ENCODE results near the gene MYRF. TPM values are rescaled to one million over a fixed set of nuclear protein-coding genes. Genes with fewer than 3 reads are reported as not detected.

Gene MYRF
- total and polyA plus RNA-seq, 2 of the 4 experiments (the other 2 are of a cell fraction), result 1.6 to 10.7 TPM

GRCh38 chr11:61720597-61720996 lies 31.8 kb upstream of the MYRF start:
- CTCF ChIA-PET, result no interaction called here
- dilution Hi-C loops (cut with HindIII; ENCODE audit: low sequenced_read_pairs, unreplicated experiment), result no loop called here

More at GRCh38 chr11:61720597-61720996, 31.8 kb upstream of the MYRF start:
- Histone ChIP-seq H3K4me2 (ENCODE audit: low read depth, low read length) (no peak overlapping the region), H4K91ac (ENCODE audit: insufficient read depth, low read depth, low read length) (no peak overlapping the region), H4K8ac (ENCODE audit: low read depth in 2 of 2, low read length in 2 of 2) (no peak overlapping the region), H3K27ac (ENCODE audit: insufficient read depth, low read length) (no peak overlapping the region), H3K4ac (ENCODE audit: low read depth, low read length) (no peak overlapping the region), H2AK5ac (ENCODE audit: low read depth, low read length) (no peak overlapping the region), H4K20me1 (ENCODE audit: insufficient read depth, low read length) (no peaks in the 10 kb centered on the region), H4K5ac (ENCODE audit: low read depth, low read length) (no peak overlapping the region), H3K4me3 (ENCODE audit: insufficient read depth, low read depth, low read length) (no peak overlapping the region), H3K9me1 (ENCODE audit: insufficient read depth, low read length) (peaks cover 12% of the 10 kb centered on the region), H3K18ac (ENCODE audit: low read depth, low read length) (no peak overlapping the region), H3K56ac (ENCODE audit: extremely low read depth, insufficient read depth, low read length) (no peak overlapping the region), H3K36me3 (ENCODE audit: control insufficient read depth, insufficient read depth, low read length) (peaks cover 13% of the 10 kb centered on the region; the same call in 1 of the 2 replicates), H2BK15ac (ENCODE audit: low read depth, low read length) (no peak overlapping the region), H2BK120ac (ENCODE audit: low read depth, low read length) (no peak overlapping the region), H2AFZ (replicated peaks; ENCODE audit: low read length, poor library complexity) (no peak overlapping the region), H3K79me1 (ENCODE audit: low read depth in 1 of 2, low read length in 2 of 2) (peaks cover 4 to 18% of the 10 kb centered on the region in 2 experiments; a peak in 2 of 4 replicates), H2BK5ac (ENCODE audit: low read depth, low read length, poor library complexity, severe bottlenecking) (no peak overlapping the region), H3K14ac (replicated peaks; ENCODE audit: low read depth, low read length) (no peak overlapping the region), H3K4me1 (ENCODE audit: control insufficient read depth, insufficient read depth, low read length) (peaks cover 12% of the 10 kb centered on the region), H2AK9ac (replicated peaks; ENCODE audit: low read depth, low read length, poor library complexity) (no peak overlapping the region), H3K27me3 (ENCODE audit: control insufficient read depth, insufficient read depth, low read length) (peaks cover 6% of the 10 kb centered on the region; the same call in 1 of the 2 replicates), H3K9me3 (ENCODE audit: control insufficient read depth, insufficient read depth, low read length) (no peaks in the 10 kb centered on the region), H3K23ac (ENCODE audit: low read depth, low read length) (no peak overlapping the region), H3K9ac (ENCODE audit: low read depth, low read length) (no peak overlapping the region), H2BK20ac (ENCODE audit: low read depth, low read length) (no peak overlapping the region)
- ATAC-seq (ENCODE audit: low read depth), result no peak
- TF ChIP-seq RFX5 (IDR thresholded peaks at IDR 0.05; ENCODE audit: low read depth, low read length) (no peak), BHLHE40 (IDR thresholded peaks at IDR 0.05; ENCODE audit: low read depth, low read length) (no peak), CTCF (conservative IDR thresholded peaks at IDR 0.05; ENCODE audit: low read depth, low read length) (no peak), RCOR1 (IDR thresholded peaks at IDR 0.05; ENCODE audit: insufficient replicate concordance, low read length) (no peak), CEBPB (IDR thresholded peaks at IDR 0.05; ENCODE audit: low read depth, low read length) (no peak), FOS (IDR thresholded peaks at IDR 0.05; ENCODE audit: low read depth, low read length) (no peak), POLR2A (IDR thresholded peaks at IDR 0.05; ENCODE audit: low read depth, low read length) (no peak), USF2 (IDR thresholded peaks at IDR 0.05; ENCODE audit: low read depth, low read length) (no peak), SMC3 (IDR thresholded peaks at IDR 0.05; ENCODE audit: low read depth, low read length) (no peak), MAFK (IDR thresholded peaks at IDR 0.05; ENCODE audit: low read depth, low read length) (no peak), MAZ (IDR thresholded peaks at IDR 0.05; ENCODE audit: borderline replicate concordance, low read depth, low read length) (no peak), CHD1 (IDR thresholded peaks at IDR 0.05; ENCODE audit: low read depth, low read length) (no peak), ELK1 (IDR thresholded peaks at IDR 0.05; ENCODE audit: borderline replicate concordance, low read depth, low read length) (no peak), RAD21 (IDR thresholded peaks at IDR 0.05; ENCODE audit: low read length) (no peak), NFE2L2 (IDR thresholded peaks at IDR 0.05; ENCODE audit: low read depth, low read length) (no peak)
- WGBS, 2 experiments (ENCODE audit: extremely low coverage in 2 of 2, insufficient read length in 1 of 2), result 97% methylated on average over 19 of the region's 20 CpGs; no CpG with 5 or more reads in 1 of the 2 experiments
- intact Hi-C loops (cut with micrococcal nuclease), result no loop called here
- no peak for DNase-seq
- BruUV-seq (replicated peaks), result no TSS peak
- POLR2A ChIA-PET (ENCODE audit: unreplicated experiment), result no interaction called here
- in situ Hi-C loops (cut with MboI; ENCODE audit: low sequenced_read_pairs), result no loop called here
